ENCODE data around the gene HIGD1B.

Gene HIGD1B

DNA sequence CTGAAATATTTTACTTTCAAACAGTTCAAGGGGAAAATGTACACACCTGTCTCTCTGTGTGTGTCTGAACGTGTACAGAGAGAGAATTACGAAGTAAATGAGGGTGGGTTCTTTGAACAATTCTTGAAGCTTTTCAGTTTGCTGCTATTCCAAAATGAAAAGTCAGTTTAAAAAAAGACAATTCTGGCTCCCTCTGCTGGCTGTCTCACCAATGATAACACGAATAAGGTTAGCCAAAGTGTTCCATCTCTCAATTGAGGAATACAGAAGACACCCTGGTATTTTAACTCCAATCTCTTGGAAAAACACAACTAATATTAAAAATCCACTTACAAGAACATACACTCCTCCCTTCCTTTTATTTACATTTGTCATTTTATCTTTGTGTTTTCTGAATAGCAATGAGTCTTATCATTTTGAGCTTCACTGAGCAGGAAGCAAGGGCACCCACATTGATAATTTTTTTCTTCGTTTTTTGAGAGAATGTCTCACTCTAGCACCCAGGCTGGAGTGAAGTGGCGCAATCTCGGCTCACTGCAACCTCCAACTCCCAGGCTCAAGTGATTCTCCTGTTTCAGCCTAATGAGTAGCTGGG, 31.0 kb downstream of the HIGD1B start:
- DNase-seq (ENCODE audit: low read depth), result no peak

DNA sequence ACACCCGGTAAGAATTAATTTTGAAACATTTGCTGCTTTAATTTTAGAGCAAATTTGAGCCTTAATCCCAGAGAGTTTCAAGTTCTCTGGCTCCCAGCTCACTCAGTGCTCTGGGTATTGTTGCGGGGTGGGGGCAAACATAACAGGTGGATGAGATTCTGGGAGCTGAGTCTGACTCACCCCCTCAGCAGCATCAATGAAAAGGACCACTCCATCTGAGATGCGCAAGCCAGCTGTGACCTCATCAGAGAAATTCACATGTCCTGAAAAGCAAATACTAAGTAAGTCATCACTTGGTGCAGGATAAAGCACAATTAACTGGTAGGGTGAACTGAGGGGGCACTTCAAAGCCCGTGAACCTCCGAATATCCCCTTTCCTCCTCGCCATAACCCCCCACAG, 31.7 kb downstream of the HIGD1B start:
- no peak for DNase-seq (ENCODE audit: low read depth)

- no peak for DNase-seq (ENCODE audit: low read depth)
Observed at GRCh38 chr17:44880062-44880461, 32.4 kb downstream of the HIGD1B start.

DNA sequence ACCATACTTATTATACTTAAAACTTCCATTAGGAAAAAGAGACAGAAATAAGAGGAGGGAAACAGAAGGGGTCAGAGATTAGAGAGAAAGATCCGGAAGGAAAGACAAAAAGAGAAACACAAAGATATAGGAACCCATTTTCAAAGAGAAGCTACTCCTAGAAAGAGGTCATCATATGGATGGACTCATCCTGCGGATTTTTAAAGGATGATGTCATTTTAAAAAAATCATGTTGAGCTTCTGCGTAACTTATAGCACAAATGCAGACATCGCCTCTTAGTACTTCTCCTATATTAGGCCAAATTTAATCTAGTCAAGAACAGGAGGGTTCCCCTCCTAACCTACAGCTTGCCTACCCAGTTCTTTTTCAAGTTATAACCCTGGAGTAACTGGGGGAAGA, 33.5 kb downstream of the HIGD1B start:
- no peak for DNase-seq (ENCODE audit: low read depth)

- DNase-seq (ENCODE audit: low read depth), result no peak
Observed at GRCh38 chr17:44884941-44885340, 37.3 kb downstream of the HIGD1B start.

GRCh38 chr17:44887016-44887415, 39.3 kb downstream of the HIGD1B start:
- DNase-seq (ENCODE audit: low read depth), result no peak

DNA sequence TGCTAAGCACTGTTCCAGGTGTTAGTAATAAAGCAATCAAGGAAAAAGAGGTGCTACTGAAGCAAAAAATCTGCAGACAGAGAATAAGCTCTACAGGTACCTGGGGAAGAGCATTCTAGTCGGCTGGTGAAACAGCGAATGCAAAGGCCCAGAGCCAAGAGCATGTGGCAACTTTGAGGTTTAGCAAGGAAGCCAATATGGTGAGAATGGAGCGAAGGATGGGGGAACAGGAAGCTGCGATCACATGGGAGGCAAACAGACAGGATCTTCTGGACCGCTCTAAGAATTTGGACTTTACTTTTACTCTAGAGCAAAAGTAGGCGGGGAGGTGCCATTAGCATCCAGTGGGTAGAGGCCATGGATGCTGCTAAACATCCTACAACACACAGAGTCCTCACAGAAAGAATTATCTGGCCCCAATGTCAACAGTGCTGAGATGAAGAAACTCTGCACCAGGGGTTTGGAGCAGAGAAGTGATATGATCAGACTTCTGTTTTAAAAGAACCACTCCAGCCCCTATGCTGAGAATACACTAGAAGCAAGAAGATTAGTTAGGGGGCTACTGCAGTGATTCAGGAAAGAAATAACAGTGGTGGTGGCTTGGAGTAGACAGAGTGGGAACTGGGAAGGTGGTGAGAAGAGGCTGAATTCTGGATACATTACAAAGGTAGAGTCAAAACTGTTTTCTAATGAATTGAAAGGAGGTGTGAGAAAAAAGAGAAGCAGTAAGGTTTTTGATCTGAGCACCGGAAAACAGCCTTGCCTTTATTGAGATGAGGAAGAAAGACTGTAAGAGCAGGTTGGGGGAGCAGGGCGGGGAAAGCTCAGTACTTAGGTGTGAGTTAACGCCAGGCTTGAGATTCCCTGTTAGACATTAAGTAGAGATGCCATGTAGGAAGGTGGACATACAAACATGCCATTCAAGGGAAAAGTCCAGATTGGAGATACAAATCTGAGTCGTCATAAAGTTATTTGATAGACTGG, 40.6 kb downstream of the HIGD1B start:
- DNase-seq (ENCODE audit: low read depth), result no peak

DNA sequence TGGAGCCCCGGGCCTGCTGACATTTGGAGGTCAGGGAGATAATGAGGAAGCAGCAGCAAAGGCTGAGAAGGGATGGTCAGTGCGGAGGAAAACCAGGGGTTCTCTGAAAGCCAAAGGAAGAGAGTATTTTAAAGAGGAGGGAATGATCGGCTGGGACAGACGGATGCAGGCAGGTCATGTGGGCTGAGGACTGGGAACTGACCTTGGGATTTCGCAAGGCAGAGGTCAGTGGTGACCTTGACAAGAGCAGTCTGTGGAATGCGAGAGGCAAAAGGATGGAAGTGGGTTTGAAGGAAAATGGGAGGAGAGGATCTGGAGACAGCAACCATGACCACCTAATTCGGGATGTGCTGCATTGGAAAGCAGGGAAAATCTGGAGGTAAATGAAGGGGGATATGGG, 41.3 kb downstream of the HIGD1B start:
- no peak for DNase-seq (ENCODE audit: low read depth)

- no peak for DNase-seq (ENCODE audit: low read depth)
Observed at GRCh38 chr17:44892250-44892649, 44.6 kb downstream of the HIGD1B start.

DNA sequence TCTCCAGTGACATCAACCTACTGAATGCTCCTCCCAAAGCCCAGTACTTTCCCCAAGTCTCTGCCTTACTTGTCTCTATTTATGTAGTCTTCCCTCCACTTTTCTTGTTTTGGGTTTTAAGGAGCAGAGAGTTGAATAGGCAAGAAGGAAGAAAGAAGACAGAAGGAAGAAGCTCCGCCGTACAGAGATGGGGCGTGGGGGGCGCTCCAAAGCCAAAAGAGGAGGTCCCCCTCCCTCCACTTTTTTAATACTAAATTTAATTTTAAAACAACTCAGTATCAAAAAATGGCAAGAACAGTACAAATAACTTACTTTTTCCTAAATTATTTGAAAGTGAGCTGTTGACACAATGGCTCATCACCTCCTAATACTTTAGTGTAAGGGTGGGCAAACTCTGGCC, 47.0 kb downstream of the HIGD1B start:
- DNase-seq (ENCODE audit: low read depth), result no peak

- no peak for DNase-seq (ENCODE audit: low read depth)
Observed at GRCh38 chr17:44898768-44899073, 51.0 kb downstream of the HIGD1B start.

GRCh38 chr17:44899074-44899782, 51.5 kb downstream of the HIGD1B start, which contains the start of gene EFTUD2:
TSS of gene EFTUD2 (minus strand) at chr17:44899445. CDS start at chr17:44894521, 4,924 bp downstream.
- DNase-seq (ENCODE audit: low read depth), result peak; percentile 45

Measured in GM04503 (cell line).